ENCODE measurements around the gene FUCA1. TPM values are rescaled to one million over a fixed set of nuclear protein-coding genes. Genes with fewer than 3 reads are reported as not detected.
A peak's percentile ranks its signal among the peaks of the same experiment; 100 is the strongest.
"Not testable (repeated sequence)": the region's sequence is repeated elsewhere in the genome, so short reads cannot be mapped to it uniquely, and the experiment has no call there.

Gene FUCA1
- total RNA-seq, 1 experiment from 2014 or later: 0.18 TPM

DNA sequence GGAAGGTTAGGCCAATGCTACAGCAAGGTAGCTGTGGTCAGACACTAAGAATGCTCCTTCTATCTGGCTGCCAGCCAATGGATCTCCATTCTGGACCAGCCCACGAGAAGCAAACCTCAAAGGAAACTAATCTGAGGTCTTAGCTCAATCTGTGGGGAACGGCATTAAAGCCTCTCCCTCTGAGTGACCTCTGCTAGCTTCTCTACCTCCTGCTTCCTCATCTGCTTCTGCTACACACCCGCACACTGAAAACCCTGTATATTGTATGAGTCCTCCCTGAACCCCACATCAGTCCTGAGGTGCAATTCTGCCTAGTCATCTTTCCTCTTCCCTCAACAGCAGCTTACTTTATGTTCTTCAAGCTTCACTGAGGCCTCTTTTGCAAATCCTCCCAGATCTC is 60.6 kb downstream of the FUCA1 start:
- DNase-seq: no peak
- Histone ChIP-seq H3K9me3 (replicated peaks) (no peaks in the 10 kb centered on the region), H3K27me3 (no peaks in the 10 kb centered on the region), H3K36me3 (no peaks in the 10 kb centered on the region), H3K27ac (no peak overlapping the region), H3K4me1 (no peaks in the 10 kb centered on the region), H3K4me3 (no peak overlapping the region)

DNA sequence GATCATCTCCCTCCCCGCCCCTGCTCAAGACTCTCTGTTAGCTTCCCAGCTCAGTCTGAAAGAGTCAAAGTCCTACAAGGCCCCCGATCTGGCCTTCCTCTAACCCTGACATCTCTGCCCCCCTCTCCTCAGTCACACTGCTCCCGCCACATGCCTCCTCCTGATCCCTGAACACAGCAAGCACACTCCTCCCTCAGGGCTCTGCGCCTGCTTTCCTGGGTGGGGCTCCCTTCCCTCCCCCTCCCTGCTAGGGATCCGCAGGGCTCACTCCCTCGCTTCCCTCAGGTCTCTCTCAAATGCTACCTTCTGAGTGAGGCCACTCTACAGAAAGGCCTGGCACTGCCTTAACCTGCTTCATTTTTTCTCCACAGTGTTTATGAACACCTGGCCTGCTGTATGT is 61.8 kb downstream of the FUCA1 start:
- Histone ChIP-seq H3K4me3 (no peak overlapping the region), H3K27me3 (no peaks in the 10 kb centered on the region; the same call in 1 of the 2 replicates), H3K27ac (no peak overlapping the region), H3K36me3 (no peaks in the 10 kb centered on the region), H3K9me3 (replicated peaks) (no peaks in the 10 kb centered on the region), H3K4me1 (no peaks in the 10 kb centered on the region)
- DNase-seq: no peak

DNA sequence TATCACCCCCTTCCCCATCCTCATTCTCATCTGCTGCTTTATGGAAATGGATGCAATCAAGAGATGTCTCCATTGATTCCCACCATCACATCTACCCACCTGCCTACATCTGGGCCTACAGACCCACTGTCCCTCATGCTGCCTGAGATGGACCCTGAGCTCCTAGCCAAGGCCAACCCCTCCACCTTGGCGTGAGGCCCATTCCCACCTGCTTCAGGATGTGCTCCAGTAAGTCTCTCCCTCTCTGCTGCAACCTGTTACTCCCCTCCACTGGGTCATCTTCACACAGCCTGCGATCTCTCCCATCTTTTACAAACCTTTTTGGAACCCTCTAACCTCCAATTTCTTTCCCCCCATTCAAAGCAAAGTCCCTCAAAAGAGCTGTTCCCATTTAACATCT is 63.1 kb downstream of the FUCA1 start:
- no peaks in the 10 kb centered on the region for H3K36me3 ChIP-seq
- no peaks in the 10 kb centered on the region for H3K4me1 ChIP-seq
- H3K9me3 ChIP-seq (replicated peaks): no peaks in the 10 kb centered on the region
- no peaks in the 10 kb centered on the region; the same call in 1 of the 2 replicates for H3K27me3 ChIP-seq
- no peak for DNase-seq
- no peak overlapping the region for H3K27ac ChIP-seq
- no peak overlapping the region for H3K4me3 ChIP-seq

DNA sequence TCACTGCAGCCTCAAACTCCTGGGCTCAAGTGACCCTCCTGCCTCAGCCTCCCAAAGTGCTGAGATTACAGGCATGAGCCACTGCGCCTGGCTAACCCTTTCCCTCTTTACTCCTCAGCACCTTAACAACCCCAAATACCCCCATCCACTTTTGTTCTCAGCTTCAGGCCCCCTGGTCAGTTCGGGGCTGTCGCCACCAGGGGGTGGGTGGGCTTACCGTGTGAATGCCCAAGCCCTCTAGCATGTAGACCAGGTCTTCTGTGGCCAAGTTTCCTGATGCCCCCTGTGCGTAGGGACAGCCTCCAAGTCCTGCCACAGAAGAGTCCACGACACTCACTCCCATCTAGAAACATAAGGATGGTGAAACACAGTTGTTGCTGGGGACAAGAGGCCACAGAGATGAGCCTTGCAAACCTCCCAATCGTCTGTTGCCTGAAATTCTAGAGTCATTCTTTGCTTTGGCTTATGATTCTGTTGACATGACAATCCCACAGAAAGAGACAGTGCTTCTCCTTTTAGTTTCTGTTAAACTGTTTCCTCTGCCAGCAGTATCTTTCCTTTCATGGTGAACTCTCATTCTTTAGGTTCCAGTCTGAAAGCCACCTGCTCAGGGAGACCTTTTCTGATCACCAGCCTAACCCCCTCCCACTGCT is 63.8 kb downstream of the FUCA1 start:
- no peaks in the 10 kb centered on the region for H3K36me3 ChIP-seq
- no peak overlapping the region for H3K4me3 ChIP-seq
- no peak overlapping the region for H3K27ac ChIP-seq
- H3K4me1 ChIP-seq: peaks cover 5% of the 10 kb centered on the region
- H3K9me3 ChIP-seq (replicated peaks): no peaks in the 10 kb centered on the region
- no peak for DNase-seq
- H3K27me3 ChIP-seq: no peaks in the 10 kb centered on the region; the same call in 1 of the 2 replicates

DNA sequence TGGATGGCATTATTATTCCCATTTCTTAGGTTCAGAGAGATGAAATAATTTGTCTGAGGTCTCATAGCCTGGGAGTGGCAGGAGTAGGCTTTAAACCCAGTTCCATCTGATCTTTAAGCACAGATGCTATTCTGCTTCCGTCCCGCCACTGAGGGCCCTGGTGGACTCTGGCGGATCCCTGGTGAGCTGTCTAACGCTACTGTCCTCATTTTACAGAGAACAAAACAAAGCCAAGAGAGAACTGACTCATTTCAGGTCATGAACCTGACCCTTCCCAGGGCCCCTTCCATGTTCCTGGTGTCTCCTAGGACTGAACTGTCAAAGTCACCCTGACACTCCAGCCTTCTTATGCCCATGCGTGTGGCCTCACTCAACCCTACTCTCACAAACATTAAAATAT is 64.4 kb downstream of the FUCA1 start:
- H3K27ac ChIP-seq: no peak overlapping the region
- no peak for DNase-seq
- H3K27me3 ChIP-seq: no peaks in the 10 kb centered on the region; the same call in 1 of the 2 replicates
- H3K4me1 ChIP-seq: peaks cover 8% of the 10 kb centered on the region
- no peaks in the 10 kb centered on the region for H3K9me3 ChIP-seq (replicated peaks)
- no peaks in the 10 kb centered on the region for H3K36me3 ChIP-seq
- H3K4me3 ChIP-seq: no peak overlapping the region

DNA sequence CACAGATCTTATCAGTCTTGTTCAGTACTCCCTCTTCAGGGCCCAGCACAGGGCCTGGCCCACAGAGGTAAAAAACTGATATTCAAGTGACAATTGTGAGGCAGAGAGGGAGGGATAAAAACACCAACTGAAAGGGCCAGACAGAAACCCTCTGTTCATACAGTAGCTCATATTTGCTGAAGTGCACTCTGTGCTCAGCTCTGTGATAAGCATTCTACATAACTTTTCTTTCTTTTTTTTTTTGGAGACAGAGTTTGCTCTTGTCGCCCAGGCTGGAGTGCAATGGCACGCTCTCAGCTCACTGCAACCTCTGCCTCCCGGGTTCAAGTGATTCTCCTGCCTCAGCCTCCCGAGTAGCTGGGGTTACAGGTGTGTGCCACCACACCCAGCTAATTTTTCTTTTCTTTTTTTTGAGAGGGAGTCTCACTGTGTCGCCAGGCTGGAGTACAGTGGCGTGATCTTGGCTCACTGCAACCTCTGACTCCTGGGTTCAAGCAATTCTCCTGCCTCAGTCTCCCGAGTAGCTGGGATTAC is 65.2 kb downstream of the FUCA1 start:
- H3K9me3 ChIP-seq (replicated peaks): not testable (repeated sequence)

DNA sequence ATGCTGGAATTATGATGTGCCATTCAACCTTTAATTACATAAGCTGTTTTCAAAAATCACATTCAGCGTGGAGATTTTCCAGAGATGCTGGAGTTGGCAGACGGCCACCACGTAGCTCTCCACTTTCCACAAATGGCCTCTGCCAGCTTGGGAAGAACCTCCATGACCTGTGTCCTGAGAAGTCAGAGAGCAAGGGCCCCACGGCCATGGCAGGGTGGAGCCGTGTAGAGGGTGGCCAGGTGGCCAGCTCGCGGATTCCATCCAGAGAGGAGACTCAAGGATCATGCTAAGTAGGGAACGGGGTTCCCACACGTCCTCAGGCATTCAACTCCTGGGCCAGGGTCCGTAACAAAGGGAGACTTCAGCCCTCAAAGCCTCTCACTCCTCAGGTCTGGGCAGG is 66.2 kb downstream of the FUCA1 start:
- no peaks in the 10 kb centered on the region for H3K9me3 ChIP-seq (replicated peaks)
- DNase-seq: no peak
- H3K27me3 ChIP-seq: no peaks in the 10 kb centered on the region; the same call in 1 of the 2 replicates
- H3K36me3 ChIP-seq: peaks cover 7% of the 10 kb centered on the region; the same call in 1 of the 2 replicates
- H3K4me1 ChIP-seq: peaks cover 8% of the 10 kb centered on the region
- H3K27ac ChIP-seq: no peak overlapping the region
- H3K4me3 ChIP-seq: no peak overlapping the region

More for the DNA sequence above, 65.2 kb downstream of the FUCA1 start:
- not testable (repeated sequence) for H3K27ac ChIP-seq, H3K27me3 ChIP-seq, H3K4me1 ChIP-seq, DNase-seq, H3K36me3 ChIP-seq, H3K4me3 ChIP-seq

DNA sequence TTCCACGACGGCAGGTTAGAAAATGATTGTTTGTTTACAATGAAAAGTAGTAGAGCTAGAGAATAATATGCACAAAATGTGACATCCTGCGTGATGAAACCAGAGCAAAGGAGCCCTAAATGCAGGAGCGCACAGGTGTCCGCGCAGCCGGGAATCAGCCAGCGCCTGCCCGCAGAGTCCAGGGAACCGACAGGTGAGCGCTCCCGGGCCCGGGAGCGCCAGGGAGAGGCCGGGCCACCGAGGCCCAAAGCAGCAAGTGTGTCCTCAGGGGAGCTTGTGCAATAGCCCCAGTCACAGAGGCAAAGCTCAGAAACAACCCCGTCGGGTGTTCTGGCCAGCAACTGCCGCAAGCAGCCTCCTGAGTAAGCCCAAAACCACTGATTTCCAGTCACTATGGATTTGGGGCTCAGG is 66.7 kb downstream of the FUCA1 start:
- peak overlapping the region; percentile 70 for H3K4me3 ChIP-seq
- H3K27ac ChIP-seq: no peak overlapping the region
- H3K4me1 ChIP-seq: peaks cover 8% of the 10 kb centered on the region
- H3K36me3 ChIP-seq: peaks cover 7% of the 10 kb centered on the region; the same call in 1 of the 2 replicates
- no peaks in the 10 kb centered on the region; the same call in 1 of the 2 replicates for H3K27me3 ChIP-seq
- DNase-seq: no peak
- H3K9me3 ChIP-seq (replicated peaks): no peaks in the 10 kb centered on the region

DNA sequence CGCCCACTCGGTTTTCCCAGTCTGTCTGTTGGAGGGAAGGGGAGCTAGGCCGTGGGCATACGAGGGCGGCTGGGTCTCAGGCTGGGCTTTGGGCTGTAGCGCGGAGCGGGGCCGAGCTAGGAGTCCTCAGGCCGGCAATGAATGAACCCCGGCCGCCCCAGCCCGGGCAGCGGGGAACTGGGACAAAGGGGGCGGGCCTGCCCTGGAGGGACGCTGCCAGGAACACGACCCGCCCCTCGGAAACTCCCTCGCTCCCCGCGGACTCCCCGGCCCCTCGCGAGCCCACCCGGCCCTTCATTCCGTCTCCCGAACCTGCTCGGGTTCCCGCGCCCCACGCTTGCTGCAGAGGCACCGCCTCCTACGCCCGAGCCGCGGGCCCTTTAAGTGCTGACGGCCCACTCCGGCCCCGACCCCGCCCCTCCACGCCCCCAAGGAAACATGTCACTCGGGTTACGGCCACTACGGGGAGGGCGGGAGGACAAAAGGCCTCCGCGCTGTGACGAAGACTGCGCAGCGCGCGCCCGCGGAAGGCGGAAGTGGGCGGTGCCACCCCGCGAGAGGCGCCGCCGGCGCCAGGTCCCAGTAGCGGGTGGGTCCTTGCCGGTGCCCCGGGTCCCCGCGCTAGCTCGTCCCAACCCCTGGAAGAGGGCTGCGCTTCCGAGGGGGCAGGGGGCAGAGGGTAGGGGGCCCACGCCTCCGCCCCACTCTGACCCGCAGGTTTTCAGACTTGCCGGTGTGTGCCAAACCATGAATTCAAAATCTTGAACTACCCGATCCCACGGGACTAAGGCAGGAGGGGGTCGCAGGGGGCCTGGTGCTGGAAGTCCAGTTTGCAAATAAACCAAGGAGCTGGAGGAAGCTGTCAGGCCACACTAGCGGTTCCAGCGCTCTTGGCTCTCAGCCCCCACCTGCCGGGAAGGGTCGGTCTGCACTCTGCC is 67.4 kb downstream of the FUCA1 start, which contains the start of gene GALE:
GALE (minus strand) TSS at position 355 of the 938 bp plus-strand sequence. CDS start 1,747 bp downstream, outside the sequence.
- Histone ChIP-seq H3K27ac (peak within 1 kb of the TSS; percentile 16), H3K36me3 (peaks cover 7% of the 10 kb centered on the region; the same call in 1 of the 2 replicates), H3K4me1 (peaks cover 8% of the 10 kb centered on the region), H3K27me3 (no peaks in the 10 kb centered on the region; the same call in 1 of the 2 replicates), H3K9me3 (replicated peaks) (no peaks in the 10 kb centered on the region), H3K4me3 (peak within 1 kb of the TSS; percentile 70)
- peak; percentile 97 to 98 for DNase-seq

DNA sequence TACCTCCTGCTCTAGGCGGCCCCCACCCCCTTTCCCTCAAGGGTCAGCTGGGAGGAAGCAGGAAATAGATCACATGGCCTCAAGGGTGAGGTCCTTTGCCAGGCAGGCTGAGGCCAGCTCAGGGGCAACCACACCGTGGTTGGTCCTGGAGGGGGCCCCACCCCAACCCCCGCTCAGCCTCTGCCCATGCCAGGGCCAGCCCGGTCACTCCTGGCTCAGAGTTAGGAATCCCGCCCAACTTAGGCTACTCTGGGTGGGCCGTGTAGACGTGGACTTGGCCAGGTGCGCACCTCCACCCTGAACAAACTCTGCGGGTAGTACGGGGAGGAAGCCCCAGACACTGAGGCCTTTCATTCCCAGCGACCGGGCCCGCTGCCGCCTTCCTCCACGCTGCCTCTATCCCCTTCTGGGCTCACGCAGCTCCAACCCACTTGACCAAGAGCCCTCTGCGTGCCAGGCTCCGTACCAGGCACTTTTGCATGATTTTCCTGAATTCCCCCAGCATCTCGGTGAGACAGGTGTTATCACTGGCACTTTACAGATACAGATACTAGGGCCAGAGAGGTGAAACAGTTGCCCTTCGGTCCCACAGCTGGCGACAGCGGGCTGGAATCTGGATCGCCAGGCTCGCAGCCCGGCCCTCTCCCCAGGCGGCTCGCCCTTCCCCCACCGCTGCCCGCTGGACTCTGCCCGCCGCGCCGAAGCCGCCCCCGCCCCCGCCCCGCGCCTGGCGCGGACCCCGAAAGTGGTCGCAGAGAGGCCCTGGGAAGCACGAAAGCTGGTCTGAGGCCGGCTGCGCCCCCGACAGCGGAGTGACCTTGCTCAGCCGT is 68.3 kb downstream of the FUCA1 start:
- Histone ChIP-seq H3K4me1 (peaks cover 8% of the 10 kb centered on the region), H3K27ac (peak overlapping the region; percentile 16), H3K9me3 (replicated peaks) (no peaks in the 10 kb centered on the region), H3K27me3 (no peaks in the 10 kb centered on the region; the same call in 1 of the 2 replicates), H3K4me3 (peak overlapping the region; percentile 70), H3K36me3 (peaks cover 7% of the 10 kb centered on the region; the same call in 1 of the 2 replicates)
- DNase-seq: peak; percentile 38 to 41

DNA sequence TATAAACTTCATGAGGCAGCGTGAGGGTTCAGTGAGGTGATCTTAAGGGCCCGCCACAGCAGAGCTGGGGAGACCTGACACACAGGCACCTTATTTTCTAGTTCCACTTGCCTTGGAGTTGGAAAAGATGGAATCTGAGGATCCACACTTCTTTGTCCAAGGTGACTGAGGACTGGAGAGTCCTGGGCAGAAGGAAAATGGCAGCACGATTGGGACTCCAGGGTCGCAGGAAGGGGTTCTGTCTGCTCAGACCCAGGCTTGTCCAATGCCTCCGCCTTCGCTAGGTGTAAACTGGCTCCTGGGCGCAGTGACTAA is 68.9 kb downstream of the FUCA1 start:
- peaks cover 7% of the 10 kb centered on the region; the same call in 1 of the 2 replicates for H3K36me3 ChIP-seq
- DNase-seq: no peak
- H3K9me3 ChIP-seq (replicated peaks): no peaks in the 10 kb centered on the region
- H3K27ac ChIP-seq: peak overlapping the region; percentile 16; the same call in 1 of the 2 replicates
- peaks cover 8% of the 10 kb centered on the region for H3K4me1 ChIP-seq
- H3K27me3 ChIP-seq: no peaks in the 10 kb centered on the region; the same call in 1 of the 2 replicates
- H3K4me3 ChIP-seq: peak overlapping the region; percentile 70

DNA sequence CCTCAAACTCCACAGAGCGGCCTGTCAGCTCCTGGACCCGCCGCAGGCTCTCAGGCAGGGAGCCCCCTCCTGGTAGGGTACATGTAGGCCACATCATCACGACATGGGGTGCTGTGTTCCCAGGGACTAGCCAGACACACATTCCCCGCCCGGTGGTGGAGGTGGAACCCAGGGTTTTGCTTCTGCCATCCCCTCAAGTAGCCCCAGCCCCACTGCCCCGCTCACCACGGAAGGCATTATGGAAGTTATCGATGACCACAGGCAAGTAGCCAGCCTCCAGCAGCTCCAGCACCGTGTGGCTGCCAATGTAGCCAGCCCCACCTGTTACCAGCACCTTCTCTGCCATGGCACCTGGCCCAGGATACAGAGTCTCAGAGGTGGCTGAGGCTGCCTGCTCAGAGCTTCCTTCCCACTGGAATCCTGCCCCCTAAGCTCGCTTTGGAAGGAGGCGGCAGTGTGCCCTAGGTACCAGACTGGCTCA is 69.4 kb downstream of the FUCA1 start:
- Histone ChIP-seq H3K9me3 (replicated peaks) (no peaks in the 10 kb centered on the region), H3K27me3 (no peaks in the 10 kb centered on the region; the same call in 1 of the 2 replicates), H3K4me3 (no peak overlapping the region), H3K36me3 (peaks cover 7% of the 10 kb centered on the region; the same call in 1 of the 2 replicates), H3K4me1 (peaks cover 8% of the 10 kb centered on the region), H3K27ac (no peak overlapping the region)
- no peak for DNase-seq

DNA sequence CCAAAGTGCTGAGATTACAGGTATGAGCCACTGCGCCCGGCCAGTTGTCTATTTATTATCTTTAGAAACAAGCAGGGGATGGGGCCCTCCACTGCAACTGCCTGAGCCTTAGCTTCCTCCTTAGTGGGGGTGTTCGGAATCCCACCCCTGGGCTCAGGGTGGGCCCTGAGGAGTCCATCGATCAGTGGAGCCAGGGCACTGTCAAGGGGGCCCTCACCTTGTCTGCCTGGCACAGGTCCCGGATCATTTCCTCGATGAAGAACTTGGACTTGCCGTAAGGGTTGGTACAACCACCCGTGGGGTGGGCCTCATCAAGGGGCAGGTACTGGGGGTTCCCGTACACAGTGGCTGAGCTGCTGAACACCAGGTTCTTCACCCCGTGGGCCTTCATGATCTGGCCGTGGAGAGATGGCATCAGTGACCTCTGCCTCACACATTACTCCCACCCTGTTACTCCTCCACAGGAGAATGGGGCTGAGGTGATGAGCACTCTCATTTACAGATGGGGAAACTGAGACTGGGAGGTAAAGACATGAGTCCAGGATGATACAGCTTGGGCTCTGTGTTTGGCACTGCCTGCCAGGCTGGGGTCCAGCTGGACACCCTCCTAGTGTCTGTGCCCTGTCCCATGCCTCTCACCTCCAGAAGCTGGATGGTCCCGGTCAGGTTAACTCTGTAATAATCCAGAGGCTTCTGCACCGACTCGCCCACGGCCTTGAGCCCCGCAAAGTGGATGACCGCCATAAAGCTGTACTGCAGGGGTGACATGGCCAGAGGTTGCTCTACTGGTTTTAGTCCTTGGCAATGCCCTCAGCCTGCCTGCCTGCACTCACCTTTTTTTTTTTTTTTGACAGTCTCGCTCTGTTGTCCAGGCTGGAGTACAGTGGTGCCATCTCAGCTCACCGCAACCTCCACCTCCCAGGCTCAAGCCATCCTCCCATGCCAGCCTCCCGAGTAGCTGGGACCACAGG is 70.3 kb downstream of the FUCA1 start:
- Histone ChIP-seq H3K36me3 (peaks cover 7% of the 10 kb centered on the region; the same call in 1 of the 2 replicates), H3K27me3 (no peaks in the 10 kb centered on the region; the same call in 1 of the 2 replicates), H3K9me3 (replicated peaks) (no peaks in the 10 kb centered on the region), H3K4me1 (peaks cover 8% of the 10 kb centered on the region), H3K27ac (no peak overlapping the region), H3K4me3 (no peak overlapping the region)
- no peak for DNase-seq
